Neutrophil (primary cell): ENCODE results near the gene RAPGEF2.

Experiments used
- H3K27ac ChIP-seq: fragments of 200-600 bp; sonication (generic); 2 replicates; pipeline ENCODE4 v1.5.1; 2016; ENCODE audit warnings: mild to moderate bottlenecking, moderate library complexity
- H3K27me3 ChIP-seq: fragments of 200-600 bp; sonication (generic); 2 replicates; pipeline ENCODE4 v1.6.0; 2016; ENCODE audit warnings: mild to moderate bottlenecking
- H3K36me3 ChIP-seq: fragments of 200-600 bp; sonication (generic); 2 replicates; pipeline ENCODE4 v1.5.1; 2017
- H3K4me1 ChIP-seq, 2 experiments: fragments of 200-600 bp in 1 of 2; sonication (generic) in 1 of 2; 1 replicate in 1 of 2; 2 replicates in 1 of 2; pipeline versions ENCODE4 v1.5.1 to v1.6.1; 2013 to 2016; ENCODE audit warnings: low read depth in 1 of 2, low read length in 1 of 2, mild to moderate bottlenecking in 1 of 2, moderate library complexity in 1 of 2; ENCODE audit not compliant: control insufficient read depth in 1 of 2, insufficient read depth in 1 of 2
- H3K4me3 ChIP-seq, 2 experiments: fragments of 200-600 bp in 1 of 2; sonication (generic) in 1 of 2; 1 replicate in 1 of 2; 2 replicates in 1 of 2; pipeline ENCODE4 v1.5.1; 2013 to 2016; ENCODE audit warnings: low read depth in 1 of 2, low read length in 1 of 2, mild to moderate bottlenecking in 1 of 2, moderate library complexity in 1 of 2
- H3K9me3 ChIP-seq: fragments of 200-600 bp; sonication (generic); 2 replicates; pipeline ENCODE4 v1.5.1; 2016
- CTCF ChIP-seq: fragments of 200-600 bp; sonication (generic); IDR thresholded peaks from 2 replicates; pipeline ENCODE4 v1.5.1; 2016; ENCODE audit warnings: antibody characterized with exemption

The RAPGEF2 gene

GRCh38 chr4:159272273-159273140, 169.6 kb downstream of the RAPGEF2 start:
- H3K27me3 ChIP-seq = no peaks in the 10 kb centered on the region
- H3K9me3 ChIP-seq = no peaks in the 10 kb centered on the region
- H3K27ac ChIP-seq = peak overlapping the region; percentile 55
- no peak overlapping the region for H3K4me3 ChIP-seq
- no peak for TF ChIP-seq CTCF
- H3K36me3 ChIP-seq = no peaks in the 10 kb centered on the region
- peaks cover 14 to 47% of the 10 kb centered on the region in 2 experiments for H3K4me1 ChIP-seq

- no peak for TF ChIP-seq CTCF
- Histone ChIP-seq H3K36me3 (no peaks in the 10 kb centered on the region), H3K4me1 (peaks cover 14 to 45% of the 10 kb centered on the region in 2 experiments), H3K27ac (no peak overlapping the region), H3K27me3 (no peaks in the 10 kb centered on the region), H3K9me3 (no peaks in the 10 kb centered on the region), H3K4me3 (no peak overlapping the region)
These were observed 170.2 kb downstream of the RAPGEF2 start for GRCh38 chr4:159273141-159273438.

GRCh38 chr4:159273841-159274240, 171.0 kb downstream of the RAPGEF2 start:
- Histone ChIP-seq H3K4me1 (peaks cover 17 to 47% of the 10 kb centered on the region in 2 experiments), H3K9me3 (no peaks in the 10 kb centered on the region), H3K27me3 (no peaks in the 10 kb centered on the region), H3K27ac (no peak overlapping the region), H3K36me3 (no peaks in the 10 kb centered on the region), H3K4me3 (no peak overlapping the region)
- TF ChIP-seq CTCF = no peak

- TF ChIP-seq CTCF = no peak
- H3K27ac ChIP-seq = no peak overlapping the region
- no peaks in the 10 kb centered on the region for H3K9me3 ChIP-seq
- H3K27me3 ChIP-seq = no peaks in the 10 kb centered on the region
- H3K36me3 ChIP-seq = no peaks in the 10 kb centered on the region
- H3K4me1 ChIP-seq = peaks cover 3 to 10% of the 10 kb centered on the region in 2 experiments
- no peak overlapping the region for H3K4me3 ChIP-seq
These were observed 175.5 kb downstream of the RAPGEF2 start for GRCh38 chr4:159278399-159278798.

GRCh38 chr4:159279084-159279483, 176.2 kb downstream of the RAPGEF2 start:
- Histone ChIP-seq H3K36me3 (no peaks in the 10 kb centered on the region), H3K27ac (no peak overlapping the region), H3K4me3 (no peak overlapping the region), H3K27me3 (no peaks in the 10 kb centered on the region), H3K4me1 (peaks cover 3 to 10% of the 10 kb centered on the region in 2 experiments), H3K9me3 (no peaks in the 10 kb centered on the region)
- no peak for TF ChIP-seq CTCF
